HepG2 (cell line): ENCODE measurements around the gene INPP5K. TPM values are rescaled to one million over a fixed set of nuclear protein-coding genes. Genes with fewer than 3 reads are reported as not detected.

Source experiments
- AFF4 ChIP-seq: sonication (generic); formaldehyde crosslinking; IDR thresholded peaks from 2 replicates; pipeline ENCODE4 v1.4.0; 2020; ENCODE audit warnings: missing genetic modification reagents
- AKAP8 ChIP-seq: sonication (generic); formaldehyde crosslinking; IDR thresholded peaks from 2 replicates; pipeline ENCODE4 v1.5.1; 2020; ENCODE audit warnings: mild to moderate bottlenecking, missing genetic modification reagents
- FOXA3 ChIP-seq: IDR thresholded peaks from 2 replicates; pipeline ENCODE4 v1.6.1; 2016; ENCODE audit warnings: missing genetic modification reagents, missing compliant biosample characterization
- KDM5A ChIP-seq: fragments of 200-600 bp; sonication (generic); IDR thresholded peaks from 2 replicates; pipeline ENCODE4 v1.7.0; 2018; ENCODE audit warnings: antibody characterized with exemption, mild to moderate bottlenecking, low read length, borderline replicate concordance
- NBN ChIP-seq: fragments of 450-650 bp; conservative IDR thresholded peaks from 2 replicates; pipeline ENCODE4 v1.6.1; 2017
- NFE2L2 ChIP-seq: fragments of 150-350 bp; IDR thresholded peaks from 2 replicates; pipeline ENCODE4 v1.6.1; 2014; ENCODE audit warnings: low read length
- PRMT3 ChIP-seq: sonication (generic); formaldehyde crosslinking; IDR thresholded peaks from 2 replicates; pipeline ENCODE4 v1.8.1; 2022; ENCODE audit warnings: low read depth, mild to moderate bottlenecking, moderate library complexity, missing genetic modification reagents, borderline replicate concordance
- RBM39 ChIP-seq: fragments of 200-400 bp; formaldehyde crosslinking; IDR thresholded peaks from one replicate; pipeline ENCODE4 v1.6.1; 2018; ENCODE audit warnings: antibody characterized with exemption, mild to moderate bottlenecking, low read depth, low read length; ENCODE audit not compliant: poor library complexity, severe bottlenecking
- SAFB2 ChIP-seq: sonication (generic); formaldehyde crosslinking; IDR thresholded peaks from 2 replicates; pipeline ENCODE4 v1.5.1; 2020; ENCODE audit warnings: missing genetic modification reagents, low read depth, mild to moderate bottlenecking, borderline replicate concordance
- SP5 ChIP-seq: IDR thresholded peaks from 2 replicates; pipeline ENCODE4 v1.6.1; 2016; ENCODE audit warnings: low read depth, borderline replicate concordance
- TCF7L2 ChIP-seq: IDR thresholded peaks from 2 replicates; pipeline ENCODE4 v1.6.1; 2011; ENCODE audit warnings: mild to moderate bottlenecking, low read depth, low read length, moderate library complexity
- ZMYM2 ChIP-seq: sonication (generic); formaldehyde crosslinking; IDR thresholded peaks from 2 replicates; pipeline ENCODE4 v1.8.0; 2022; ENCODE audit warnings: mild to moderate bottlenecking, missing genetic modification reagents
- ZNF235 ChIP-seq: sonication (generic); formaldehyde crosslinking; IDR thresholded peaks from 2 replicates; pipeline ENCODE4 v1.8.1; 2023; ENCODE audit warnings: mild to moderate bottlenecking, missing genetic modification reagents, borderline replicate concordance
- ZNF350 ChIP-seq: sonication (generic); formaldehyde crosslinking; IDR thresholded peaks from 2 replicates; pipeline ENCODE4 v1.4.0; 2020; ENCODE audit warnings: mild to moderate bottlenecking, low read depth, missing genetic modification reagents, borderline replicate concordance
- ZNF44 ChIP-seq: sonication (generic); formaldehyde crosslinking; IDR thresholded peaks from 2 replicates; pipeline ENCODE4 v1.5.1; 2020; ENCODE audit warnings: mild to moderate bottlenecking, missing genetic modification reagents
- ZNF564 ChIP-seq: sonication (generic); formaldehyde crosslinking; IDR thresholded peaks from 2 replicates; pipeline ENCODE4 v1.8.1; 2023; ENCODE audit warnings: mild to moderate bottlenecking, missing genetic modification reagents
- polyA plus RNA-seq, 8 experiments: library from polyadenylated mRNA; depleted of rRNA in 3 of 8; stranded (reverse) in 7 of 8; unstranded in 1 of 8; fragments of >200 nt; fragmentation: Illumina TruSeq in 4 of 8; extraction: Trizol in 4 of 8; gene quantifications; 2 replicates each; pipeline versions ENCODE4 v1.2.1 to v1.2.3, GENCODE V29; 2011 to 2016; ENCODE audit warnings: low read depth in 4 of 8, missing spikeins in 1 of 8, mixed read lengths in 1 of 8; ENCODE audit not compliant: insufficient read depth in 1 of 8
- total RNA-seq, 5 experiments: library from RNA; depleted of rRNA; stranded (reverse); fragments of >200 nt; fragmentation: Illumina TruSeq; extraction: Trizol; gene quantifications; 2 replicates each; pipeline ENCODE4 v1.2.3, GENCODE V29; 2016; ENCODE audit warnings: low read depth in 1 of 5
- TF ChIP-seq, protein P1 (sequence below): fragments of 450-650 bp; IDR thresholded peaks from 2 replicates; pipeline ENCODE4 v1.6.1; 2017; ENCODE audit warnings: mild to moderate bottlenecking
- TF ChIP-seq, protein P2 (sequence below): sonication (generic); formaldehyde crosslinking; IDR thresholded peaks from 2 replicates; pipeline ENCODE4 v1.5.0; 2020; ENCODE audit warnings: mild to moderate bottlenecking, low read depth, missing genetic modification reagents, borderline replicate concordance
- TF ChIP-seq, protein P3 (sequence below): fragments of 450-650 bp; IDR thresholded peaks from 2 replicates; pipeline ENCODE4 v1.6.1; 2017
- TF ChIP-seq, protein P4 (sequence below): sonication (generic); formaldehyde crosslinking; IDR thresholded peaks from 2 replicates; pipeline ENCODE4 v1.4.0; 2020; ENCODE audit warnings: mild to moderate bottlenecking, missing genetic modification reagents

The INPP5K gene
- total and polyA plus RNA-seq, 2 of the 13 experiments (the other 11 are each of a cell fraction or from before 2014, with no cell fraction given), result 4.8 to 9.6 TPM

DNA sequence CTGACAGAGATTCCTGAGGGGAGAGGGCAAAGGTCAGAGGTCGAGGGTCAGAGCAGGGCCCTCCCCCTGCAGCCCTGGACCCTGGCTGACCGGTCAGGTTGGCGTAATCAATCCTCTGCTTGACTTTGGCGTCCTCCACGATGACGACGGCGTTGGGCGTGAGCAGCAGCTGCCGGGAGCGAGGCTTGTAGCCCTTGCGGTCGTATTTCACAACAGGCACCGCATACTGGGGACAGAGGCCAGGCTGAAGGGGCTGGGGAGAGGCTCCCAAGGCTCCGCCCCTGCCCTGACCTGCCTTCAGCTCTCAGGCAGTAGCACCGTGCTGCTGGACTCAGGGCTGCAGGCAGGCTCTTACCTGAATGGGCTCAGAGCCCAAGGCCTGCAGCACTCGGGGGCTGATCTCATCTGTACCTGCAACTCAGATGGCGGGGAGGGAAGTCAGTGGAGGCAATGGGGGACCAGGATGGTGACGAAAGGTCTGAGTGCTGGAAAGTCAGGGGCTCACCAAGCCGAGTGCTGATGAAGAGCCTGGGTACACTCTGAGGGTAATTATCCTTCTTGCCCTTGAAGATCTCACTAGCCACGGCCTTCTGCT lies 48.4 kb downstream of the INPP5K start (continued):
- no peak for TF ChIP-seq AFF4 (CRISPR knock-in tag)
- TF ChIP-seq ZNF564 (CRISPR knock-in tag), result no peak; the same call in 1 of the 2 replicates
- peak; percentile 72 for TF ChIP-seq ZNF350 (CRISPR knock-in tag)
- TF ChIP-seq ZNF44 (CRISPR knock-in tag), result 0 out of 2 replicates have a peak, but pooled peaks have one; percentile 18
- TF ChIP-seq, protein P1, sequence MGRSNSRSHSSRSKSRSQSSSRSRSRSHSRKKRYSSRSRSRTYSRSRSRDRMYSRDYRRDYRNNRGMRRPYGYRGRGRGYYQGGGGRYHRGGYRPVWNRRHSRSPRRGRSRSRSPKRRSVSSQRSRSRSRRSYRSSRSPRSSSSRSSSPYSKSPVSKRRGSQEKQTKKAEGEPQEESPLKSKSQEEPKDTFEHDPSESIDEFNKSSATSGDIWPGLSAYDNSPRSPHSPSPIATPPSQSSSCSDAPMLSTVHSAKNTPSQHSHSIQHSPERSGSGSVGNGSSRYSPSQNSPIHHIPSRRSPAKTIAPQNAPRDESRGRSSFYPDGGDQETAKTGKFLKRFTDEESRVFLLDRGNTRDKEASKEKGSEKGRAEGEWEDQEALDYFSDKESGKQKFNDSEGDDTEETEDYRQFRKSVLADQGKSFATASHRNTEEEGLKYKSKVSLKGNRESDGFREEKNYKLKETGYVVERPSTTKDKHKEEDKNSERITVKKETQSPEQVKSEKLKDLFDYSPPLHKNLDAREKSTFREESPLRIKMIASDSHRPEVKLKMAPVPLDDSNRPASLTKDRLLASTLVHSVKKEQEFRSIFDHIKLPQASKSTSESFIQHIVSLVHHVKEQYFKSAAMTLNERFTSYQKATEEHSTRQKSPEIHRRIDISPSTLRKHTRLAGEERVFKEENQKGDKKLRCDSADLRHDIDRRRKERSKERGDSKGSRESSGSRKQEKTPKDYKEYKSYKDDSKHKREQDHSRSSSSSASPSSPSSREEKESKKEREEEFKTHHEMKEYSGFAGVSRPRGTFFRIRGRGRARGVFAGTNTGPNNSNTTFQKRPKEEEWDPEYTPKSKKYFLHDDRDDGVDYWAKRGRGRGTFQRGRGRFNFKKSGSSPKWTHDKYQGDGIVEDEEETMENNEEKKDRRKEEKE, result no peak
- TF ChIP-seq, protein P2, sequence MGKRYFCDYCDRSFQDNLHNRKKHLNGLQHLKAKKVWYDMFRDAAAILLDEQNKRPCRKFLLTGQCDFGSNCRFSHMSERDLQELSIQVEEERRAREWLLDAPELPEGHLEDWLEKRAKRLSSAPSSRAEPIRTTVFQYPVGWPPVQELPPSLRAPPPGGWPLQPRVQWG (CRISPR knock-in tag), result no peak
- TF ChIP-seq TCF7L2, result no peak
- no peak for TF ChIP-seq AKAP8 (CRISPR knock-in tag)
- TF ChIP-seq, protein P3, sequence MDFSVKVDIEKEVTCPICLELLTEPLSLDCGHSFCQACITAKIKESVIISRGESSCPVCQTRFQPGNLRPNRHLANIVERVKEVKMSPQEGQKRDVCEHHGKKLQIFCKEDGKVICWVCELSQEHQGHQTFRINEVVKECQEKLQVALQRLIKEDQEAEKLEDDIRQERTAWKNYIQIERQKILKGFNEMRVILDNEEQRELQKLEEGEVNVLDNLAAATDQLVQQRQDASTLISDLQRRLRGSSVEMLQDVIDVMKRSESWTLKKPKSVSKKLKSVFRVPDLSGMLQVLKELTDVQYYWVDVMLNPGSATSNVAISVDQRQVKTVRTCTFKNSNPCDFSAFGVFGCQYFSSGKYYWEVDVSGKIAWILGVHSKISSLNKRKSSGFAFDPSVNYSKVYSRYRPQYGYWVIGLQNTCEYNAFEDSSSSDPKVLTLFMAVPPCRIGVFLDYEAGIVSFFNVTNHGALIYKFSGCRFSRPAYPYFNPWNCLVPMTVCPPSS, result no peak
- peak; percentile 48; the same call in 1 of the 2 replicates for TF ChIP-seq FOXA3 (CRISPR knock-in tag)
- TF ChIP-seq, protein P4, sequence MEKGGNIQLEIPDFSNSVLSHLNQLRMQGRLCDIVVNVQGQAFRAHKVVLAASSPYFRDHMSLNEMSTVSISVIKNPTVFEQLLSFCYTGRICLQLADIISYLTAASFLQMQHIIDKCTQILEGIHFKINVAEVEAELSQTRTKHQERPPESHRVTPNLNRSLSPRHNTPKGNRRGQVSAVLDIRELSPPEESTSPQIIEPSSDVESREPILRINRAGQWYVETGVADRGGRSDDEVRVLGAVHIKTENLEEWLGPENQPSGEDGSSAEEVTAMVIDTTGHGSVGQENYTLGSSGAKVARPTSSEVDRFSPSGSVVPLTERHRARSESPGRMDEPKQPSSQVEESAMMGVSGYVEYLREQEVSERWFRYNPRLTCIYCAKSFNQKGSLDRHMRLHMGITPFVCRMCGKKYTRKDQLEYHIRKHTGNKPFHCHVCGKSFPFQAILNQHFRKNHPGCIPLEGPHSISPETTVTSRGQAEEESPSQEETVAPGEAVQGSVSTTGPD, result no peak
- peak; percentile 88 for TF ChIP-seq SP5 (CRISPR knock-in tag)
- no peak for TF ChIP-seq ZNF235
- TF ChIP-seq RBM39, result no peak
- no peak for TF ChIP-seq NFE2L2
- TF ChIP-seq ZMYM2, result 0 out of 2 replicates have a peak, but pooled peaks have one; percentile 49
- no peak for TF ChIP-seq KDM5A
- TF ChIP-seq NBN, result no peak
- TF ChIP-seq PRMT3 (CRISPR knock-in tag), result no peak
- TF ChIP-seq SAFB2 (CRISPR knock-in tag), result no peak
